GM12878 (cell line): ENCODE data around the gene SEC23A.

ENCODE experiments used
- ATF7 ChIP-seq: fragments of 450-650 bp; IDR thresholded peaks from 2 replicates; pipeline ENCODE4 v1.6.1; 2016; ENCODE audit warnings: low read depth, mild to moderate bottlenecking
- BACH1 ChIP-seq: fragments of 450-650 bp; IDR thresholded peaks from 2 replicates; pipeline ENCODE4 v1.6.1; 2017; ENCODE audit warnings: mild to moderate bottlenecking, borderline replicate concordance
- CEBPB ChIP-seq, 2 experiments: fragments of 150-350 bp in 1 of 2; IDR thresholded peaks; 2 replicates each; pipeline ENCODE4 v1.6.1; 2012 to 2014; ENCODE audit warnings: low read depth in 2 of 2, low read length in 2 of 2, borderline replicate concordance in 1 of 2, inconsistent platforms in 1 of 2
- CEBPZ ChIP-seq: fragments of 150-350 bp; IDR thresholded peaks from 2 replicates; pipeline ENCODE4 v1.6.1; 2016; ENCODE audit warnings: low read depth, low read length
- CTCF ChIP-seq, 3 experiments: IDR thresholded peaks in 2 of 3; conservative IDR thresholded peaks in 1 of 3; 2 replicates each; pipeline ENCODE4 v1.5.1; 2011; ENCODE audit warnings: low read depth in 3 of 3, low read length in 3 of 3, mild to moderate bottlenecking in 3 of 3, control low read depth in 2 of 3, moderate library complexity in 2 of 3, inconsistent platforms in 1 of 3, mixed read lengths in 1 of 3; ENCODE audit not compliant: control insufficient read depth in 2 of 3, insufficient read depth in 1 of 3; ENCODE audit errors: extremely low read depth in 1 of 3
- EP300 ChIP-seq, 2 experiments: fragments of 150-350 bp in 1 of 2; IDR thresholded peaks; 2 replicates each; pipeline ENCODE4 v1.6.1; 2011 to 2012; ENCODE audit warnings: low read depth in 2 of 2, low read length in 2 of 2, borderline replicate concordance in 1 of 2, improper control_type of control experiment in 1 of 2, inconsistent platforms in 1 of 2; ENCODE audit not compliant: control insufficient read depth in 1 of 2
- JUNB ChIP-seq: IDR thresholded peaks from 2 replicates; pipeline ENCODE4 v1.6.1; 2016; ENCODE audit warnings: antibody characterized with exemption, mild to moderate bottlenecking
- MLLT1 ChIP-seq: fragments of 450-650 bp; IDR thresholded peaks from 2 replicates; pipeline ENCODE4 v1.6.1; 2016; ENCODE audit warnings: mild to moderate bottlenecking
- NFIC ChIP-seq: IDR thresholded peaks from 2 replicates; pipeline ENCODE4 v1.6.1; 2012; ENCODE audit warnings: low read depth, mild to moderate bottlenecking, inconsistent platforms, low read length, moderate library complexity
- POLR2A ChIP-seq: IDR thresholded peaks from 2 replicates; pipeline ENCODE4 v1.6.1; 2011; ENCODE audit warnings: low read depth, mild to moderate bottlenecking, low read length
- SIX5 ChIP-seq: IDR thresholded peaks from 2 replicates; pipeline ENCODE4 v1.6.1; 2011; ENCODE audit warnings: mild to moderate bottlenecking, low read depth, low read length, moderate library complexity; ENCODE audit not compliant: severe bottlenecking
- TAF1 ChIP-seq: IDR thresholded peaks from 2 replicates; pipeline ENCODE4 v1.6.1; 2011; ENCODE audit warnings: mild to moderate bottlenecking, low read depth, low read length, borderline replicate concordance
- TF ChIP-seq, protein P1 (sequence below): IDR thresholded peaks from 2 replicates; pipeline ENCODE4 v1.6.1; 2012; ENCODE audit warnings: mild to moderate bottlenecking, low read depth, low read length
- TF ChIP-seq, protein P2 (sequence below): IDR thresholded peaks from 2 replicates; pipeline ENCODE4 v1.6.1; 2011; ENCODE audit warnings: low read depth, mild to moderate bottlenecking, low read length, moderate library complexity, borderline replicate concordance; ENCODE audit errors: extremely low read depth

- TF ChIP-seq CEBPB (IDR thresholded peaks at IDR 0.05; ENCODE audit: borderline replicate concordance in 1 of 2, low read depth in 2 of 2, low read length in 2 of 2) = no peak
- TF ChIP-seq SIX5 = no peak
- TF ChIP-seq, protein P1, sequence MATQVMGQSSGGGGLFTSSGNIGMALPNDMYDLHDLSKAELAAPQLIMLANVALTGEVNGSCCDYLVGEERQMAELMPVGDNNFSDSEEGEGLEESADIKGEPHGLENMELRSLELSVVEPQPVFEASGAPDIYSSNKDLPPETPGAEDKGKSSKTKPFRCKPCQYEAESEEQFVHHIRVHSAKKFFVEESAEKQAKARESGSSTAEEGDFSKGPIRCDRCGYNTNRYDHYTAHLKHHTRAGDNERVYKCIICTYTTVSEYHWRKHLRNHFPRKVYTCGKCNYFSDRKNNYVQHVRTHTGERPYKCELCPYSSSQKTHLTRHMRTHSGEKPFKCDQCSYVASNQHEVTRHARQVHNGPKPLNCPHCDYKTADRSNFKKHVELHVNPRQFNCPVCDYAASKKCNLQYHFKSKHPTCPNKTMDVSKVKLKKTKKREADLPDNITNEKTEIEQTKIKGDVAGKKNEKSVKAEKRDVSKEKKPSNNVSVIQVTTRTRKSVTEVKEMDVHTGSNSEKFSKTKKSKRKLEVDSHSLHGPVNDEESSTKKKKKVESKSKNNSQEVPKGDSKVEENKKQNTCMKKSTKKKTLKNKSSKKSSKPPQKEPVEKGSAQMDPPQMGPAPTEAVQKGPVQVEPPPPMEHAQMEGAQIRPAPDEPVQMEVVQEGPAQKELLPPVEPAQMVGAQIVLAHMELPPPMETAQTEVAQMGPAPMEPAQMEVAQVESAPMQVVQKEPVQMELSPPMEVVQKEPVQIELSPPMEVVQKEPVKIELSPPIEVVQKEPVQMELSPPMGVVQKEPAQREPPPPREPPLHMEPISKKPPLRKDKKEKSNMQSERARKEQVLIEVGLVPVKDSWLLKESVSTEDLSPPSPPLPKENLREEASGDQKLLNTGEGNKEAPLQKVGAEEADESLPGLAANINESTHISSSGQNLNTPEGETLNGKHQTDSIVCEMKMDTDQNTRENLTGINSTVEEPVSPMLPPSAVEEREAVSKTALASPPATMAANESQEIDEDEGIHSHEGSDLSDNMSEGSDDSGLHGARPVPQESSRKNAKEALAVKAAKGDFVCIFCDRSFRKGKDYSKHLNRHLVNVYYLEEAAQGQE = no peak
- no peak for TF ChIP-seq EP300 (IDR thresholded peaks at IDR 0.05; ENCODE audit: borderline replicate concordance in 1 of 2, control insufficient read depth in 1 of 2, low read depth in 2 of 2, low read length in 2 of 2)
- no peak for TF ChIP-seq CTCF (IDR thresholded peaks at IDR 0.05 in 2 of 3, conservative IDR thresholded peaks at IDR 0.05 in 1 of 3; ENCODE audit: control insufficient read depth in 2 of 3, extremely low read depth in 1 of 3, insufficient read depth in 1 of 3, low read depth in 3 of 3, low read length in 3 of 3)
- TF ChIP-seq TAF1 = no peak
- no peak for TF ChIP-seq CEBPZ
- TF ChIP-seq BACH1 = no peak
- no peak for TF ChIP-seq ATF7
- no peak for TF ChIP-seq MLLT1
- no peak for TF ChIP-seq NFIC
- TF ChIP-seq, protein P2, sequence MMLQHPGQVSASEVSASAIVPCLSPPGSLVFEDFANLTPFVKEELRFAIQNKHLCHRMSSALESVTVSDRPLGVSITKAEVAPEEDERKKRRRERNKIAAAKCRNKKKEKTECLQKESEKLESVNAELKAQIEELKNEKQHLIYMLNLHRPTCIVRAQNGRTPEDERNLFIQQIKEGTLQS = no peak
- TF ChIP-seq POLR2A = no peak
- no peak for TF ChIP-seq JUNB
Observed at GRCh38 chr14:38993981-38994380, 109.1 kb downstream of the SEC23A start.
